Measurements from ENCODE around the gene ASCC1. TPM values are rescaled to one million over a fixed set of nuclear protein-coding genes. Genes with fewer than 3 reads are reported as not detected.

ASCC1 gene
- total and polyA plus RNA-seq, 2 donors from 2014 or later: 24.0 to 36.1 TPM

DNA sequence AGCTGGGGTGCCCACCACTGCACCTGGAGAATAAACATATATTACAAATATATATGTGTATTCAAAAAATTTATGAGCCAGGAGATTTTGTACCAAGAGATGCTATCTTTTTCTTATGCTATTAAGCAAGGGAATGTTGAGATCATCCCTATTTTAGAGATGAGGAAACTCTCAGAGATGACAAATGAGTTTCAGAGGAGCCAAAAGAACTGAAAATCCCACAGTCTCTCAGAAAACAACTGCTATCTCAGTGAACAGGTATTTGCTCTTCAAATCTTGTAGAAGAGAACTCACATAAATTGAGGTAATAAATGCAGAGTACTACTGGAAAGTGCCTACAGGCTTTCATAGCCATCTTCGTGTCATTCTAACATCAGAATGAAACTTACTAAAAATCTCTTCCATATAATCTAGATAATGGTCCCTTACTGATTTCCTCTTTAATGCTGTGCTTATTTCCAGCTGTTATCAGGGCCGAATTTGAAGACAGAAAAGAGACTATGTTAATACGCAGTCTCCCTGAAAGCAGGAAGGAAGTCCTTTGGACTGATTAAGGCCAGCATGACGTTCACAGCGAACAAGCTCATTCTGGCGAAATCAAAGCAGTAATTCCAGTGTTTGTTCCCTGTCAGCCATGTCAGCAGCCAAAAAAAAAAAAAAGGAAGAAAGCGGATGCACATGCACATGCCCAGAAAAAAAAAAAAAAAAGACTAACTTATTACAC lies 29.7 kb downstream of the ASCC1 start:
- TF ChIP-seq, protein P1, sequence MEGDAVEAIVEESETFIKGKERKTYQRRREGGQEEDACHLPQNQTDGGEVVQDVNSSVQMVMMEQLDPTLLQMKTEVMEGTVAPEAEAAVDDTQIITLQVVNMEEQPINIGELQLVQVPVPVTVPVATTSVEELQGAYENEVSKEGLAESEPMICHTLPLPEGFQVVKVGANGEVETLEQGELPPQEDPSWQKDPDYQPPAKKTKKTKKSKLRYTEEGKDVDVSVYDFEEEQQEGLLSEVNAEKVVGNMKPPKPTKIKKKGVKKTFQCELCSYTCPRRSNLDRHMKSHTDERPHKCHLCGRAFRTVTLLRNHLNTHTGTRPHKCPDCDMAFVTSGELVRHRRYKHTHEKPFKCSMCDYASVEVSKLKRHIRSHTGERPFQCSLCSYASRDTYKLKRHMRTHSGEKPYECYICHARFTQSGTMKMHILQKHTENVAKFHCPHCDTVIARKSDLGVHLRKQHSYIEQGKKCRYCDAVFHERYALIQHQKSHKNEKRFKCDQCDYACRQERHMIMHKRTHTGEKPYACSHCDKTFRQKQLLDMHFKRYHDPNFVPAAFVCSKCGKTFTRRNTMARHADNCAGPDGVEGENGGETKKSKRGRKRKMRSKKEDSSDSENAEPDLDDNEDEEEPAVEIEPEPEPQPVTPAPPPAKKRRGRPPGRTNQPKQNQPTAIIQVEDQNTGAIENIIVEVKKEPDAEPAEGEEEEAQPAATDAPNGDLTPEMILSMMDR (IDR thresholded peaks at IDR 0.05; ENCODE audit: borderline replicate concordance, extremely low read depth, insufficient read depth): no peak
- Histone ChIP-seq H3K27me3 (ENCODE audit: control insufficient read depth, insufficient read depth, low read length) (no peaks in the 10 kb centered on the region), H3K36me3 (ENCODE audit: control insufficient read depth in 2 of 3, insufficient read depth in 3 of 3, low read length in 3 of 3) (no peaks in the 10 kb centered on the region), H3K4me1 (ENCODE audit: control insufficient read depth in 2 of 3, insufficient read depth in 2 of 3, low read depth in 1 of 3, low read length in 3 of 3) (no peaks in the 10 kb centered on the region), H3K9ac (ENCODE audit: low read length in 3 of 3) (peak overlapping the region in 1 of 3 donors; percentile 0), H3K4me3 (ENCODE audit: low read length in 3 of 3) (no peak overlapping the region), H3K27ac (ENCODE audit: low read depth in 2 of 2, low read length in 2 of 2) (peak overlapping the region; percentile 37 to 95), H3K9me3 (ENCODE audit: control insufficient read depth in 2 of 3, insufficient read depth in 1 of 3, low read length in 3 of 3) (no peaks in the 10 kb centered on the region)
- DNase-seq: peak in 2 of 5 donors; percentile 6 to 49
- no peak for FAIRE-seq
- intact Hi-C loops (cut with DNase I): no loop called here

DNA sequence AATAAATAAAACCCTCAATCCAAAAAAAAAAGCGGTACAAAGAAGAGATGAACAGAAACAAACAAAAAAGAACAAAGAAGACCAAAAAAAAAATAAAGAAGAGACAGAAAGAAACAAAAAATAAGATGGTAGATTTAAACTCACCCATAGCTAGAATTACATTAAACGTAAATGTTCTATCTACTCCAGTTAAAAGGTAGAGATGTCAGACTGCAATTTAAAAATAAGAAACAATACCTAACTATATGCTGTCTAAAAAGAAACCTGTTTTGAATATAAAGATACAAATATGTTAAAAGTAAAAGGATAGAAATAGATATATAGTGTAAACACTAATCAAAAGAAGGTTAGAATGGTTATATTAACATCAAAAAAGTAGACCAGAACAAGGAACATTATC lies 31.9 kb downstream of the ASCC1 start:
- Histone ChIP-seq H3K27ac (ENCODE audit: low read depth in 2 of 2, low read length in 2 of 2) (no peak overlapping the region), H3K9ac (ENCODE audit: low read length in 3 of 3) (no peak overlapping the region), H3K4me1 (ENCODE audit: control insufficient read depth in 2 of 3, insufficient read depth in 2 of 3, low read depth in 1 of 3, low read length in 3 of 3) (no peaks in the 10 kb centered on the region), H3K27me3 (ENCODE audit: control insufficient read depth, insufficient read depth, low read length) (no peaks in the 10 kb centered on the region), H3K4me3 (ENCODE audit: low read length in 3 of 3) (no peak overlapping the region), H3K9me3 (ENCODE audit: control insufficient read depth in 2 of 3, insufficient read depth in 1 of 3, low read length in 3 of 3) (no peaks in the 10 kb centered on the region), H3K36me3 (ENCODE audit: control insufficient read depth in 2 of 3, insufficient read depth in 3 of 3, low read length in 3 of 3) (peaks cover 0 to 3% (median 0%) of the 10 kb centered on the region in 3 donors)
- TF ChIP-seq, protein P1 (IDR thresholded peaks at IDR 0.05; ENCODE audit: borderline replicate concordance, extremely low read depth, insufficient read depth): no peak
- DNase-seq (no peak), FAIRE-seq (no peak)
- intact Hi-C loops (cut with DNase I): no loop called here

DNA sequence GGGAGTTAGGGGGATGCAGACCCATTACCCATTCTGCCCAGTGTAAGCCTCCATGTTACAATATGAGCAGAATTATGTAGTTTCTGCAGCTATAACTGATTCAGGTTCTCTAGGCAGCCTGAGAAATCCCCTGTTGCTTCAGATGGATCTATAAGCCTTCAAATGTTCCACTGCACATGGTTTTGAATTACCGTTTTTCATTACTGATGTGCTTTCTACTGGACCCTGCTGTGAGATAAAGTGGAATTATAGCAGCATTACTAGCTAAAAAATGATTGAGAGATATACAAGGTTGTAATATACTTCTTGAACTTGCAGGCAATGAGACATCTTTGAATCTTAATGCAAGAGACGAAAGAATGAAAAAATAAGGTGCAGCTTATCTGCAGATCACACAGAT lies 38.6 kb downstream of the ASCC1 start:
- H3K27me3 ChIP-seq (ENCODE audit: control insufficient read depth, insufficient read depth, low read length): no peaks in the 10 kb centered on the region
- no peak overlapping the region for H3K9ac ChIP-seq (ENCODE audit: low read length in 3 of 3)
- FAIRE-seq (no peak), DNase-seq (no peak)
- H3K4me1 ChIP-seq (ENCODE audit: control insufficient read depth in 2 of 3, insufficient read depth in 2 of 3, low read depth in 1 of 3, low read length in 3 of 3): peaks cover 0 to 4% (median 0%) of the 10 kb centered on the region in 3 donors
- TF ChIP-seq, protein P1 (IDR thresholded peaks at IDR 0.05; ENCODE audit: borderline replicate concordance, extremely low read depth, insufficient read depth): no peak
- no peak overlapping the region for H3K27ac ChIP-seq (ENCODE audit: low read depth in 2 of 2, low read length in 2 of 2)
- intact Hi-C loops (cut with DNase I): no loop called here
- H3K4me3 ChIP-seq (ENCODE audit: low read length in 3 of 3): no peak overlapping the region
- H3K9me3 ChIP-seq (ENCODE audit: control insufficient read depth in 2 of 3, insufficient read depth in 1 of 3, low read length in 3 of 3): no peaks in the 10 kb centered on the region
- peaks cover 0 to 15% (median 0%) of the 10 kb centered on the region in 3 donors for H3K36me3 ChIP-seq (ENCODE audit: control insufficient read depth in 2 of 3, insufficient read depth in 3 of 3, low read length in 3 of 3)

All from kidney (tissue), 14 donors.